DND-41 (cell line): ENCODE data around the gene TTLL9.

Source experiments
- ATAC-seq: fragments of 200-7000 bp; cut with Tn5 transposase; 3 replicates; pipeline ENCODE4 v1.9.1; 2021; ENCODE audit warnings: low read depth; ENCODE audit not compliant: insufficient read depth
- DNase-seq: peaks from one replicate; pipeline ENCODE4 v3.0.0-alpha.2; 2020
- H2AFZ ChIP-seq: 2 replicates; pipeline ENCODE4 v1.6.0; 2012; ENCODE audit warnings: low read depth, low read length
- H3K27ac ChIP-seq: 2 replicates; pipeline ENCODE4 v1.5.1; 2012; ENCODE audit warnings: low read length, inconsistent platforms
- H3K27me3 ChIP-seq: fragments of 200-600 bp; sonication (generic); 2 replicates; pipeline ENCODE4 v1.6.0; 2012; ENCODE audit warnings: low read length, mild to moderate bottlenecking, inconsistent platforms; ENCODE audit not compliant: insufficient read depth, poor library complexity
- H3K36me3 ChIP-seq: 2 replicates; pipeline ENCODE4 v1.5.1; 2012; ENCODE audit warnings: low read length, inconsistent platforms; ENCODE audit not compliant: insufficient read depth
- H3K4me1 ChIP-seq: 2 replicates; pipeline ENCODE4 v1.5.1; 2012; ENCODE audit warnings: mild to moderate bottlenecking, low read length; ENCODE audit not compliant: insufficient read depth
- H3K4me2 ChIP-seq: 2 replicates; pipeline ENCODE4 v1.6.0; 2012; ENCODE audit warnings: mild to moderate bottlenecking, moderate library complexity, low read length, inconsistent platforms; ENCODE audit not compliant: insufficient read depth
- H3K4me3 ChIP-seq, 2 experiments: fragments of 200-600 bp in 1 of 2; shearing (Covaris generic) in 1 of 2; 2 replicates each; pipeline ENCODE4 v1.5.1; 2012 to 2016; ENCODE audit warnings: inconsistent platforms in 2 of 2, low read length in 2 of 2, mild to moderate bottlenecking in 2 of 2, low read depth in 1 of 2, moderate library complexity in 1 of 2
- H3K79me2 ChIP-seq: 2 replicates; pipeline ENCODE4 v1.6.0; 2012; ENCODE audit warnings: low read length, inconsistent platforms; ENCODE audit not compliant: insufficient read depth
- H3K9ac ChIP-seq: 2 replicates; pipeline ENCODE4 v1.6.0; 2012; ENCODE audit warnings: low read depth, mild to moderate bottlenecking, inconsistent platforms, low read length, moderate library complexity
- H3K9me3 ChIP-seq: 2 replicates; pipeline ENCODE4 v1.5.1; 2012; ENCODE audit warnings: low read length, moderate library complexity, mild to moderate bottlenecking, inconsistent platforms; ENCODE audit not compliant: insufficient read depth, severe bottlenecking
- H4K20me1 ChIP-seq: 2 replicates; pipeline ENCODE4 v1.6.0; 2012; ENCODE audit warnings: low read length; ENCODE audit not compliant: insufficient read depth
- CTCF ChIP-seq: IDR thresholded peaks from 2 replicates; pipeline ENCODE4 v1.5.1; 2012; ENCODE audit warnings: borderline replicate concordance, low read length, moderate library complexity, mild to moderate bottlenecking; ENCODE audit not compliant: poor library complexity, severe bottlenecking; ENCODE audit errors: extremely low read depth
- EZH2 ChIP-seq: IDR thresholded peaks from 3 replicates; pipeline ENCODE4 v1.6.1; 2012; ENCODE audit warnings: borderline replicate concordance, low read depth, mild to moderate bottlenecking, moderate library complexity, low read length, inconsistent platforms; ENCODE audit not compliant: severe bottlenecking

Gene TTLL9

GRCh38 chr20:31857861-31858759, 12.3 kb upstream of the TTLL9 start:
- ATAC-seq, result no peak
- H3K4me3 ChIP-seq, result no peak overlapping the region
- no peaks in the 10 kb centered on the region for H3K79me2 ChIP-seq
- no peak for TF ChIP-seq EZH2
- TF ChIP-seq CTCF, result no peak
- H3K27me3 ChIP-seq, result peaks cover 50% of the 10 kb centered on the region
- peaks cover 20% of the 10 kb centered on the region for H3K4me1 ChIP-seq
- H3K36me3 ChIP-seq, result no peaks in the 10 kb centered on the region
- H3K4me2 ChIP-seq, result no peak overlapping the region
- DNase-seq, result no peak
- H4K20me1 ChIP-seq, result no peaks in the 10 kb centered on the region
- no peak overlapping the region for H3K9ac ChIP-seq
- H3K27ac ChIP-seq, result no peak overlapping the region
- no peaks in the 10 kb centered on the region for H3K9me3 ChIP-seq
- H2AFZ ChIP-seq, result no peak overlapping the region

DNA sequence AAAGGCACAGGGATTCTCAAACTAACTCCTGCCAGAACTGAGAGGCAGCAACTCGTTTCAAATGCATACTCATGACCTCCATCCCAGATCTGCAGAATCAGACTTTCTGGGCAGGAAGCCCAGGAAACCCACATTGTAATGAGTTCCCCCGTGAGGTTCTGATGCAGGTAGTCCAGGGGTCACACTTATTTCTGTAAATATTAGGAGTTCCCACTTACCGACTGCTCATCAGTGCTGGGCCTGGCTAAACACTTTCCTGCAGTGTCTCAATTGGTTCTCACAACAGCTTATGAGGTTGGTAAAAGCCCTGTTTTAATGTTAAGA, 11.7 kb upstream of the TTLL9 start:
- peaks cover 48% of the 10 kb centered on the region for H3K27me3 ChIP-seq
- H3K27ac ChIP-seq, result no peak overlapping the region
- no peak overlapping the region for H3K4me2 ChIP-seq
- H2AFZ ChIP-seq, result no peak overlapping the region
- no peaks in the 10 kb centered on the region for H3K9me3 ChIP-seq
- no peaks in the 10 kb centered on the region for H3K36me3 ChIP-seq
- H4K20me1 ChIP-seq, result no peaks in the 10 kb centered on the region
- DNase-seq (no peak), ATAC-seq (no peak)
- H3K4me3 ChIP-seq, result no peak overlapping the region
- peaks cover 20% of the 10 kb centered on the region for H3K4me1 ChIP-seq
- H3K9ac ChIP-seq, result no peak overlapping the region
- no peaks in the 10 kb centered on the region for H3K79me2 ChIP-seq
- no peak for TF ChIP-seq CTCF
- TF ChIP-seq EZH2, result no peak

DNA sequence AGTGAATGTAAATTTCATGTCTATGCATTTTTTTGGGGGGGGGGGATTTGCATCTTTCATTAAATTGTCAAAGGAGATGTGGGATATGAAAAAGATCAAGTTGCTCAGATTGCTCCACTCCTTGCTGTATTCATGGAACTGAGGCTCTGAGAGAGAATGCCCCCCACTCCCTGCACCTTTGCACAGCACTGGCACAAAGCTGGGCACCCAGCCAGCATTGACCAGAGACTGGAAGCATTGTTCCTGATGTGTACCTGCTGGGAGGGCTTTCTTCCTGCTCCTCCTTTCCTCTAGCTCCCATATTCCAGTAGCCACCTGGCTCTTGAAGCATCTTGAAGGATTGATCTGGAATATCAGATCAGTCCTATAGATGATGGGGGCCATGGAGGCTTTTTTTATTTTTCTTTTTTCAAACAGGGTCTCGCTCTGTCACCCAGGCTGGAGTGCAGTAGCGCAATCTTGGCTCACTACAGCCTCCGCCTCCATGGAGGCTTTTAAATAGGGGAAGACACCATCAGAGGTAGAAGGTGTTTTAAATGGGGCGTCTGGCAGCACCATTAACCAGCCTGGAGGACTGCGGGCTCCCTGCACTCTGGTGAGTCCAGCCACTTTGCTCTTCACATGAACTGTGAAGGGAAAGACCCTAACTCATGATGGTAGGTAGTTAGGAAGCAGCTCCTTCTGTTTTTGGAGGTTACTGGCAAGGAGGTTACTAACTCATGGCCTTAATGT, 11.0 kb upstream of the TTLL9 start:
- H3K9ac ChIP-seq, result no peak overlapping the region
- H3K4me3 ChIP-seq, result no peak overlapping the region
- no peaks in the 10 kb centered on the region for H3K36me3 ChIP-seq
- no peaks in the 10 kb centered on the region for H3K79me2 ChIP-seq
- no peak for ATAC-seq
- peaks cover 44% of the 10 kb centered on the region for H3K27me3 ChIP-seq
- no peak overlapping the region for H3K27ac ChIP-seq
- TF ChIP-seq EZH2 (no peak), CTCF (no peak)
- DNase-seq, result no peak
- no peaks in the 10 kb centered on the region for H3K9me3 ChIP-seq
- peaks cover 20% of the 10 kb centered on the region for H3K4me1 ChIP-seq
- H3K4me2 ChIP-seq, result no peak overlapping the region
- H2AFZ ChIP-seq, result no peak overlapping the region
- H4K20me1 ChIP-seq, result no peaks in the 10 kb centered on the region
